Frontal cortex (tissue), 4 donors: Measurements from ENCODE around the gene ZNF75A. TPM values are rescaled to one million over a fixed set of nuclear protein-coding genes. Genes with fewer than 3 reads are reported as not detected.

Source experiments
- DNase-seq, 2 donors: peaks; one replicate each; pipeline ENCODE4 v3.0.0; 2012; ENCODE audit warnings: low spot score in 2 of 2
- FAIRE-seq: peaks from 2 replicates; lab custom pipeline; 2012; peaks lifted over from hg19 to GRCh38; lab: Jason Lieb, UNC
- total RNA-seq: library from RNA; depleted of rRNA; stranded (reverse); fragments of >200 nt; gene quantifications from one replicate; pipeline ENCODE4 v1.2.3, GENCODE V29; 2014
- donor health status: control.
- donor health status: control.
- donor health status: control.

ZNF75A gene
- total RNA-seq, 1 donor from 2014 or later = 33.4 TPM

GRCh38 chr16:3358871-3359270, 53.6 kb downstream of the ZNF75A start:
- FAIRE-seq = no peak
- DNase-seq = no peak

- no peak for FAIRE-seq
- DNase-seq = no peak
These were observed 57.6 kb downstream of the ZNF75A start for GRCh38 chr16:3362931-3363330.

- FAIRE-seq (no peak), DNase-seq (no peak)
These were observed 58.5 kb downstream of the ZNF75A start for GRCh38 chr16:3363793-3364192.

- peak; percentile 63 to 81 for DNase-seq
- no peak for FAIRE-seq
These were observed 59.6 kb downstream of the ZNF75A start for GRCh38 chr16:3364774-3365427.

Other genes with a start within 250 kb of the ZNF75A start
- 0.82 TPM for gene IL32, start 239.9 kb upstream of the ZNF75A start, total RNA-seq
- gene ZSCAN10, start 206.2 kb upstream of the ZNF75A start, total RNA-seq = not detected
- gene ZNF205, start 192.9 kb upstream of the ZNF75A start, total RNA-seq = 17.9 TPM
- gene ZNF213, start 170.5 kb upstream of the ZNF75A start, total RNA-seq = 6.9 TPM
- gene OR1F1, start 117.3 kb upstream of the ZNF75A start, total RNA-seq = 0.41 TPM
- gene ZNF200, start 70.3 kb upstream of the ZNF75A start, total RNA-seq = 16.7 TPM
- gene MEFV, start 48.9 kb upstream of the ZNF75A start, total RNA-seq = under 0.01 TPM
- gene ZNF263, start 22.0 kb upstream of the ZNF75A start, total RNA-seq = 45.7 TPM
- gene TIGD7, start 67 bp upstream of the ZNF75A start, total RNA-seq = 22.0 TPM
- 0.82 TPM for gene OR2C1, start 50.4 kb downstream of the ZNF75A start, total RNA-seq
- 8.6 TPM for gene ZSCAN32, start 95.5 kb downstream of the ZNF75A start, total RNA-seq
- gene ZNF174, start 95.7 kb downstream of the ZNF75A start, total RNA-seq = 10.2 TPM
- gene ZNF597, start 138.0 kb downstream of the ZNF75A start, total RNA-seq = 4.9 TPM
- 9.4 TPM for gene NAA60, start 138.2 kb downstream of the ZNF75A start, total RNA-seq
- gene C16orf90, start 190.0 kb downstream of the ZNF75A start, total RNA-seq = not detected
- 42.0 TPM for gene CLUAP1, start 195.5 kb downstream of the ZNF75A start, total RNA-seq